ENCODE measurements around the gene APAF1.
A peak's percentile ranks its signal among the peaks of the same experiment; 100 is the strongest.

Gene APAF1

DNA sequence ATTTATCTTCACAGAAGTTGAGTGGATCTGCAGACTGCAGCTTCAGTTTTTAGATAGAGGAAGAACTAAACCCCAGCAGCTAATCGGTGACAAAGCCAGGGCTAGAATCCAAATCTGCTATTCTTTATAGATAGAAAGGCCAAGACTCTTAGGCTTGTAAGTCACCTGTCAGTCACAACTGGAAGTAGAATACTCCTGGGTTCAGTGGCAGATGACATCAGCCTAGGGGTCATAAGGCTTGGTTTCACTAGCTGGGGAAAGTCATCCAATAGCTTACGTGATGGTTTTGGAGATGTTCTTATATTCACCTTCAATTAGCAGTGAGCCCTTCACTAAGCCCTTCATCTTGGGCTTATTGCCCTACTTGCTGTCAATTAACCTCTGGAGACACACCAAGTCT is 93.4 kb downstream of the APAF1 start:
- H3K4me3 ChIP-seq, result no peak overlapping the region
- H3K9me3 ChIP-seq, result no peaks in the 10 kb centered on the region
- no peak for DNase-seq
- no peak overlapping the region for H3K27ac ChIP-seq
- intact Hi-C loops (cut with DNase I; ENCODE audit: low total_unique reads), result no loop called here
- no peaks in the 10 kb centered on the region for H3K27me3 ChIP-seq
- peaks cover under 1 to 16% (median 4%) of the 10 kb centered on the region in 3 donors for H3K36me3 ChIP-seq
- no peaks in the 10 kb centered on the region for H3K4me1 ChIP-seq
- TF ChIP-seq, protein P1, sequence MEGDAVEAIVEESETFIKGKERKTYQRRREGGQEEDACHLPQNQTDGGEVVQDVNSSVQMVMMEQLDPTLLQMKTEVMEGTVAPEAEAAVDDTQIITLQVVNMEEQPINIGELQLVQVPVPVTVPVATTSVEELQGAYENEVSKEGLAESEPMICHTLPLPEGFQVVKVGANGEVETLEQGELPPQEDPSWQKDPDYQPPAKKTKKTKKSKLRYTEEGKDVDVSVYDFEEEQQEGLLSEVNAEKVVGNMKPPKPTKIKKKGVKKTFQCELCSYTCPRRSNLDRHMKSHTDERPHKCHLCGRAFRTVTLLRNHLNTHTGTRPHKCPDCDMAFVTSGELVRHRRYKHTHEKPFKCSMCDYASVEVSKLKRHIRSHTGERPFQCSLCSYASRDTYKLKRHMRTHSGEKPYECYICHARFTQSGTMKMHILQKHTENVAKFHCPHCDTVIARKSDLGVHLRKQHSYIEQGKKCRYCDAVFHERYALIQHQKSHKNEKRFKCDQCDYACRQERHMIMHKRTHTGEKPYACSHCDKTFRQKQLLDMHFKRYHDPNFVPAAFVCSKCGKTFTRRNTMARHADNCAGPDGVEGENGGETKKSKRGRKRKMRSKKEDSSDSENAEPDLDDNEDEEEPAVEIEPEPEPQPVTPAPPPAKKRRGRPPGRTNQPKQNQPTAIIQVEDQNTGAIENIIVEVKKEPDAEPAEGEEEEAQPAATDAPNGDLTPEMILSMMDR (IDR thresholded peaks at IDR 0.05), result no peak

DNA sequence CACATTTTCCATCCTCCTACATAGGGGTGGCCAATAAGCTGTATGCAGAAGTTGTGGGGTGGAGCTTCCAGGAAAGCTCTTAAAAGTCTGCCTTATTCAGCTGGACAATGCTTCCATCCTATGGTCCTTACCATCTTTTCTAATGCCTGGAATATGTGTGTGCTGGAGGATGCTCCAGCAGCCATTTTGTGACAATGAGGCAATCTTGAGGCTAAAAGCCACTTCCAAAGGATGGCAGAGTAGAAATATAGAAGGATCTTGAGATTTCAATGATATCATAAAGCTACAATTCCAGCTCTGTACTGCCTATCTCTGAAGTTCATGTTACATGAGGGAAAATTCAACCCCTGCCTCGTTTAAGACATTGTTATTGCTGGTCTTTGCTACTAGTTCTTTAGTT is 95.7 kb downstream of the APAF1 start:
- TF ChIP-seq, protein P1 (IDR thresholded peaks at IDR 0.05), result no peak
- no peak for DNase-seq
- intact Hi-C loops (cut with DNase I; ENCODE audit: low total_unique reads), result no loop called here
- Histone ChIP-seq H3K4me1 (peaks cover 0 to 5% (median 2%) of the 10 kb centered on the region in 4 donors), H3K4me3 (no peak overlapping the region), H3K36me3 (peaks cover 0 to 5% (median 0%) of the 10 kb centered on the region in 3 donors), H3K9me3 (no peaks in the 10 kb centered on the region), H3K27me3 (no peaks in the 10 kb centered on the region), H3K27ac (no peak overlapping the region)

DNA sequence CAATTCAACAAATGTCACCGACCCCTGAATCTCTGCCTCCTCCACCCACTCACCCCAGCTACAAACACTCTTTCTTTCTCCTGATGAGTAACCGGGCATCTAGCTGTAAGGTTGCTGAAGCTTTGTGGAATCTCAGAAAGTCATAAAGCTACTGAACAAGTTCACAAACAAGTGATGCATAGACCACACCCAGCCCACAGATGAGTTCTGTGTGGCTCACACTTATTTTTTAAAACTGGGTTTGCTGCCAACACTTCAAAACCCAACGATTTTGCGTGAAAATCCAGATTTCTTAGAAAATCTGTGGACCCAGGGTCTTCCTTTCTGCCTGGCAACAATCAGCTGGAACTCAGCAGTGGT is 96.1 kb downstream of the APAF1 start:
- intact Hi-C loops (cut with DNase I; ENCODE audit: low total_unique reads), result no loop called here
- no peak overlapping the region for H3K4me3 ChIP-seq
- no peak overlapping the region for H3K27ac ChIP-seq

DNA sequence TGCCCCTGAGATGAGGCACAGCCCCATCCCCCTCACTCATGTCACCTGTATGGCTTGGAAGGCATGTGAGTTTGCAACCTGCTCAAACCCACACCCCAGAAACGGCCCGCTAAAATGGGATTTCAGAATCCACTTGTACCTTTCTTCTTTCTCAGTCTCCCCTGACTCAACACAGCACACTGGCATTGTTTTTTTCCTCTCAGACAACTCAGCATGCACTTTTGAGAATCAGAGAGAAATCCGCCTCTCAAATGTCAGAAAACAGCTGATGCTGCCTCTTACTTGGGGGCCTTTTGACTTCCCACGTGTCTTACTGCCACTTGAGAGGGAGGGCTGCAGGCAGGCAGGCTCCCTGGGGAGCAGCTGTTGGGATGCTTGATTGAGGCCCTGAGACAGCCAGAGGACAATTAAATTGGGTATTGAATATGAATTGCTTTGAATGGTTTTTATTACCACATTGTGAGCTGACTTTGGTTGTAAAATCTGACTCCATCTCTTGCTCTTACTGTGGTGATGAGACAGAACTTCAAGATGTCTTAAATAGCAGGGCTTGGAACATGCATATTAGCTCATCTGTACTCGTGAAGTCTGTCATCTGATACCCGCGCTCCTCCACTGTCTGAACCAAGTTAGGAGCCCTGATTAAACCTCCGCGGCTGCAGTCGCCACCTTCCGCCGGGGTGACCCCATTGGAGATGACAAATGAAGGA is 96.6 kb downstream of the APAF1 start:
- Histone ChIP-seq H3K36me3 (no peaks in the 10 kb centered on the region), H3K27me3 (no peaks in the 10 kb centered on the region), H3K27ac (no peak overlapping the region), H3K4me1 (peaks cover 0 to 11% (median 4%) of the 10 kb centered on the region in 4 donors), H3K4me3 (no peak overlapping the region), H3K9me3 (no peaks in the 10 kb centered on the region)
- intact Hi-C loops (cut with DNase I; ENCODE audit: low total_unique reads), result no loop called here
- no peak for DNase-seq
- TF ChIP-seq, protein P1 (IDR thresholded peaks at IDR 0.05), result no peak

More for the DNA sequence above, 96.1 kb downstream of the APAF1 start:
- Histone ChIP-seq H3K9me3 (no peaks in the 10 kb centered on the region), H3K4me1 (peaks cover 0 to 9% (median 4%) of the 10 kb centered on the region in 4 donors), H3K27me3 (no peaks in the 10 kb centered on the region), H3K36me3 (peaks cover 0 to under 1% (median 0%) of the 10 kb centered on the region in 3 donors)
- TF ChIP-seq, protein P1 (IDR thresholded peaks at IDR 0.05), result no peak
- no peak for DNase-seq

DNA sequence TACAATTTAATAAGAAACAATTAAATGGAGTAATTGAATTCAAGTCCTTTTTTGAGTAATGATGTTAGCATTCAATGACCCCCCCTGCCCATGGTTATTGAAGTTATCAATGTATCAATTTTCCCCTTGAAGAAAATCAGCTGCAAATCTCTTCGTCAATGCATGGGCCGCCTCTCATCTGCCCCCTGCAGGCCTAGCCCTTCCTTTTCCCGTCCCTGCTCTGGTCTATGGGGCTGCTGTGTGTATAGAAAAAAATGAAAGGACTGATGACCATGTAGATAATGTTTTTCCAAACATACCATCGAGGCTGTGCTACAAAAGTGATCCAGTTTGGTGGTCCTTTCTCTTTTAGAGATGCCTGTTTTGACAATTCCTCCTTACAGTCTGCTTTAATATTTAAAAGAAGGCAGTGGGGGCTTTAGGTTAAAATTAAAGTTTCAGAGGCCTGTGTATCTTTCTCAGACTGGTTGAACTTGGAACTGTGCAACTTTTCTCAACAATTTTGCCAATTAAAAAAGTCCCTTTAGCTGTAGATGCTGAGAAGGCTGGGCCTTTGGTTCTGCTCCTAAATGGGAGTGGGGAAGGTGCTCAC is 98.4 kb downstream of the APAF1 start:
- Histone ChIP-seq H3K9me3 (no peaks in the 10 kb centered on the region), H3K27me3 (no peaks in the 10 kb centered on the region), H3K4me3 (no peak overlapping the region), H3K4me1 (peaks cover 0 to 11% (median 4%) of the 10 kb centered on the region in 4 donors), H3K36me3 (no peaks in the 10 kb centered on the region), H3K27ac (no peak overlapping the region)
- intact Hi-C loops (cut with DNase I; ENCODE audit: low total_unique reads), result no loop called here
- DNase-seq, result no peak
- TF ChIP-seq, protein P1 (IDR thresholded peaks at IDR 0.05), result peak in 1 of 2 experiments; percentile 8
